ENCODE results near the gene MRGPRF.

GRCh38 chr11:68977781-68978625 lies 35.0 kb downstream of the MRGPRF start:
- TF ChIP-seq CTCF (IDR thresholded peaks at IDR 0.05; ENCODE audit: low read length): no peak
- TF ChIP-seq EZH2phosphoT487 (IDR thresholded peaks at IDR 0.05; ENCODE audit: low read length): no peak

All from MM.1S (cell line).